SU-DHL-6 (cell line): ENCODE measurements around the gene TMEM178B.
A peak's percentile ranks its signal among the peaks of the same experiment; 100 is the strongest.

Experiments
- H2AFZ ChIP-seq: fragments of 200-600 bp; sonication (generic); 2 replicates; pipeline ENCODE4 v1.6.1; 2014; ENCODE audit warnings: low read depth, mild to moderate bottlenecking, moderate library complexity, mixed read lengths, antibody characterized with exemption, low read length; ENCODE audit not compliant: severe bottlenecking
- H3F3A ChIP-seq: fragments of 200-600 bp; shearing (Covaris generic); 2 replicates; pipeline ENCODE4 v1.6.0; 2016; ENCODE audit warnings: antibody characterized with exemption, mild to moderate bottlenecking; ENCODE audit not compliant: insufficient read depth
- H3K27ac ChIP-seq: fragments of 200-600 bp; sonication (generic); 2 replicates; pipeline ENCODE4 v1.5.1; 2016; ENCODE audit warnings: low read depth, mild to moderate bottlenecking, low read length, moderate library complexity, mixed read lengths
- H3K27me3 ChIP-seq: fragments of 200-600 bp; sonication (generic), shearing (Covaris generic); 2 replicates; pipeline ENCODE4 v1.6.0; 2014; ENCODE audit warnings: mild to moderate bottlenecking, low read length
- H3K36me3 ChIP-seq: fragments of 200-600 bp; sonication (generic); 2 replicates; pipeline ENCODE4 v1.6.1; 2014; ENCODE audit warnings: mild to moderate bottlenecking, low read length, mixed read lengths
- H3K4me2 ChIP-seq: fragments of 300-600, 200-600 bp; shearing (Covaris generic), sonication (generic); 2 replicates; pipeline ENCODE4 v1.6.0; 2014; ENCODE audit warnings: low read length, low read depth, mild to moderate bottlenecking; ENCODE audit not compliant: poor library complexity, severe bottlenecking
- H3K4me3 ChIP-seq: fragments of 200-600 bp; sonication (generic); 2 replicates; pipeline ENCODE4 v1.5.1; 2014; ENCODE audit warnings: antibody characterized with exemption, low read length, mild to moderate bottlenecking, mixed read lengths; ENCODE audit not compliant: insufficient read depth, poor library complexity, severe bottlenecking
- H3K79me2 ChIP-seq: fragments of 200-600 bp; sonication (generic); 2 replicates; pipeline ENCODE4 v1.6.1; 2014; ENCODE audit warnings: mild to moderate bottlenecking, low read length, moderate library complexity; ENCODE audit not compliant: insufficient read depth
- H3K9ac ChIP-seq: fragments of 200-600 bp; sonication (generic); 2 replicates; pipeline ENCODE4 v1.7.0; 2014; ENCODE audit warnings: mild to moderate bottlenecking, low read length
- H3K9me2 ChIP-seq: fragments of 200-600 bp; sonication (generic); replicated peaks from 2 replicates; pipeline ENCODE4 v1.6.1; 2014; ENCODE audit warnings: low read length; ENCODE audit not compliant: insufficient read depth
- H3K9me3 ChIP-seq: fragments of 200-600 bp; sonication (generic); 2 replicates; pipeline ENCODE4 v1.6.1; 2014; ENCODE audit warnings: low read length, mixed read lengths; ENCODE audit not compliant: insufficient read depth
- H4K20me1 ChIP-seq: fragments of 200-600 bp; sonication (generic); 2 replicates; pipeline ENCODE4 v1.6.1; 2014; ENCODE audit warnings: low read depth, mild to moderate bottlenecking, antibody characterized with exemption, low read length, moderate library complexity, mixed read lengths
- CTCF ChIP-seq: fragments of 200-600 bp; sonication (generic); IDR thresholded peaks from one replicate; pipeline ENCODE4 v1.5.1; 2017; ENCODE audit warnings: antibody characterized with exemption, mild to moderate bottlenecking, low read length, moderate library complexity; ENCODE audit not compliant: insufficient read depth, poor library complexity, severe bottlenecking
- EZH2phosphoT487 ChIP-seq: fragments of 200-600 bp; sonication (generic), shearing (Covaris generic); conservative IDR thresholded peaks from 2 replicates; pipeline ENCODE4 v1.6.1; 2018; ENCODE audit warnings: mild to moderate bottlenecking, antibody characterized with exemption, low read length, moderate library complexity, mixed read lengths

TMEM178B gene

GRCh38 chr7:141073641-141074161, at the start of gene TMEM178B:
TMEM178B (plus strand) TSS chr7:141074064.
- no peaks in the 10 kb centered on the region for H3K79me2 ChIP-seq
- no peaks in the 10 kb centered on the region for H3F3A ChIP-seq
- no peaks in the 10 kb centered on the region for H4K20me1 ChIP-seq
- no peaks in the 10 kb centered on the region for H3K27me3 ChIP-seq
- H3K36me3 ChIP-seq: no peaks in the 10 kb centered on the region
- no peaks in the 10 kb centered on the region for H3K9me2 ChIP-seq
- no peak within 1 kb of the TSS for H2AFZ ChIP-seq
- TF ChIP-seq CTCF: no peak
- no peak for TF ChIP-seq EZH2phosphoT487
- H3K9me3 ChIP-seq: no peaks in the 10 kb centered on the region
- H3K4me3 ChIP-seq: peak within 1 kb of the TSS; percentile 32
- no peak within 1 kb of the TSS for H3K27ac ChIP-seq
- peak within 1 kb of the TSS; percentile 24; the same call in 1 of the 2 replicates for H3K9ac ChIP-seq
- peak within 1 kb of the TSS; percentile 32 for H3K4me2 ChIP-seq

GRCh38 chr7:141024668-141025067, 49.2 kb upstream of the TMEM178B start:
- no peak for TF ChIP-seq EZH2phosphoT487
- no peak for TF ChIP-seq CTCF
- H3K27me3 ChIP-seq: no peaks in the 10 kb centered on the region; the same call in 1 of the 2 replicates
- no peaks in the 10 kb centered on the region for H4K20me1 ChIP-seq
- no peak overlapping the region for H3K4me3 ChIP-seq
- no peaks in the 10 kb centered on the region for H3F3A ChIP-seq
- no peaks in the 10 kb centered on the region for H3K79me2 ChIP-seq
- H3K27ac ChIP-seq: no peak overlapping the region
- H3K4me2 ChIP-seq: no peak overlapping the region
- H3K9ac ChIP-seq: no peak overlapping the region
- H3K36me3 ChIP-seq: no peaks in the 10 kb centered on the region
- no peaks in the 10 kb centered on the region; the same call in 1 of the 2 replicates for H3K9me3 ChIP-seq
- H3K9me2 ChIP-seq: no peaks in the 10 kb centered on the region
- H2AFZ ChIP-seq: no peak overlapping the region

- no peaks in the 10 kb centered on the region; the same call in 1 of the 2 replicates for H3K9me3 ChIP-seq
- H3K4me2 ChIP-seq: no peak overlapping the region
- no peak overlapping the region for H3K27ac ChIP-seq
- H2AFZ ChIP-seq: no peak overlapping the region
- TF ChIP-seq CTCF (no peak), EZH2phosphoT487 (no peak)
- no peaks in the 10 kb centered on the region for H3K79me2 ChIP-seq
- H3F3A ChIP-seq: no peaks in the 10 kb centered on the region
- no peaks in the 10 kb centered on the region for H4K20me1 ChIP-seq
- no peak overlapping the region for H3K4me3 ChIP-seq
- H3K9ac ChIP-seq: no peak overlapping the region
- H3K36me3 ChIP-seq: no peaks in the 10 kb centered on the region
- no peaks in the 10 kb centered on the region; the same call in 1 of the 2 replicates for H3K27me3 ChIP-seq
- H3K9me2 ChIP-seq: no peaks in the 10 kb centered on the region
Observed at GRCh38 chr7:141027043-141027442, 46.8 kb upstream of the TMEM178B start.
